Progenitor cell of endocrine pancreas (in vitro differentiated cells): ENCODE results near the gene FAF2. TPM values are rescaled to one million over a fixed set of nuclear protein-coding genes. Genes with fewer than 3 reads are reported as not detected.

ENCODE experiments used
- DNase-seq: peaks from one replicate; pipeline ENCODE4 v3.0.0; 2021; ENCODE audit warnings: low spot score; ENCODE audit not compliant: unreplicated experiment
- H3K27ac Mint-ChIP-seq: 2 replicates; pipeline ENCODE4 v1.8.0; 2021; ENCODE audit warnings: mild to moderate bottlenecking, moderate library complexity, mixed read lengths
- H3K27me3 Mint-ChIP-seq: 2 replicates; pipeline ENCODE4 v1.8.0; 2021; ENCODE audit warnings: mixed read lengths
- H3K36me3 Mint-ChIP-seq: 2 replicates; pipeline ENCODE4 v1.8.0; 2022; ENCODE audit warnings: mixed read lengths; ENCODE audit not compliant: insufficient read depth
- H3K4me1 Mint-ChIP-seq: 2 replicates; pipeline ENCODE4 v1.8.0; 2021; ENCODE audit warnings: low read depth, mixed read lengths
- H3K4me3 Mint-ChIP-seq: 2 replicates; pipeline ENCODE4 v1.8.0; 2021; ENCODE audit warnings: low read depth, mild to moderate bottlenecking, moderate library complexity, mixed read lengths
- H3K9me3 Mint-ChIP-seq: 2 replicates; pipeline ENCODE4 v1.8.0; 2021; ENCODE audit warnings: low read depth, mixed read lengths
- CTCF ChIP-seq: fragments of 200-600 bp; sonication (generic); IDR thresholded peaks from one replicate; pipeline ENCODE4 v1.5.0; 2021; ENCODE audit warnings: antibody characterized with exemption, mild to moderate bottlenecking; ENCODE audit not compliant: unreplicated experiment
- total RNA-seq: library from RNA; stranded (reverse); gene quantifications from 2 replicates; pipeline ENCODE4 v1.2.1, GENCODE V29; 2021

Gene FAF2
- total RNA-seq, 1 donor from 2014 or later = 54.6 TPM

- TF ChIP-seq CTCF = no peak
- H3K27me3 Mint-ChIP-seq = peaks cover 5% of the 10 kb centered on the region
- H3K27ac Mint-ChIP-seq = peak overlapping the region; percentile 99
- H3K9me3 Mint-ChIP-seq = no peaks in the 10 kb centered on the region
- peak; percentile 91 for DNase-seq
- peaks cover 34% of the 10 kb centered on the region for H3K4me1 Mint-ChIP-seq
- peaks cover 3% of the 10 kb centered on the region for H3K36me3 Mint-ChIP-seq
- H3K4me3 Mint-ChIP-seq = peak overlapping the region; percentile 97
Measured at GRCh38 chr5:176537554-176538229, 89.5 kb downstream of the FAF2 start.

- H3K36me3 Mint-ChIP-seq = peaks cover 3% of the 10 kb centered on the region
Measured at GRCh38 chr5:176538230-176538988, 90.2 kb downstream of the FAF2 start.

GRCh38 chr5:176538989-176539384 lies 90.8 kb downstream of the FAF2 start:
- Mint-ChIP-seq H3K4me3 (no peak overlapping the region), H3K9me3 (no peaks in the 10 kb centered on the region), H3K4me1 (peaks cover 30% of the 10 kb centered on the region), H3K36me3 (peaks cover 3% of the 10 kb centered on the region), H3K27me3 (peaks cover 5% of the 10 kb centered on the region), H3K27ac (no peak overlapping the region)
- no peak for TF ChIP-seq CTCF
- DNase-seq = no peak

More at GRCh38 chr5:176538230-176538988, 90.2 kb downstream of the FAF2 start:
- no peaks in the 10 kb centered on the region for H3K9me3 Mint-ChIP-seq
- peaks cover 5% of the 10 kb centered on the region for H3K27me3 Mint-ChIP-seq
- peak overlapping the region; percentile 99 for H3K27ac Mint-ChIP-seq
- DNase-seq = no peak
- peak overlapping the region; percentile 97 for H3K4me3 Mint-ChIP-seq
- TF ChIP-seq CTCF = peak; percentile 23
- H3K4me1 Mint-ChIP-seq = peaks cover 32% of the 10 kb centered on the region

GRCh38 chr5:176540476-176540899 lies 92.3 kb downstream of the FAF2 start:
- Mint-ChIP-seq H3K27ac (peak overlapping the region; percentile 29), H3K27me3 (peaks cover 5% of the 10 kb centered on the region), H3K4me1 (peaks cover 20% of the 10 kb centered on the region), H3K4me3 (no peak overlapping the region), H3K36me3 (no peaks in the 10 kb centered on the region), H3K9me3 (no peaks in the 10 kb centered on the region)
- TF ChIP-seq CTCF = no peak
- no peak for DNase-seq

GRCh38 chr5:176540956-176541337 lies 92.8 kb downstream of the FAF2 start:
- Mint-ChIP-seq H3K27ac (peak overlapping the region; percentile 29), H3K4me3 (peak overlapping the region; percentile 73), H3K4me1 (peaks cover 17% of the 10 kb centered on the region), H3K27me3 (peaks cover 5% of the 10 kb centered on the region), H3K9me3 (no peaks in the 10 kb centered on the region), H3K36me3 (no peaks in the 10 kb centered on the region)
- no peak for TF ChIP-seq CTCF
- DNase-seq = no peak
